Fibroblast of peridontal ligament (primary cell): ENCODE data around the gene TBC1D22A.
"Not testable (repeated sequence)": the region's sequence is repeated elsewhere in the genome, so short reads cannot be mapped to it uniquely, and the experiment has no call there.

Experiments
- DNase-seq: peaks from one replicate; pipeline ENCODE4 v3.0.0-alpha.2; 2010; ENCODE audit errors: extremely low read depth

Gene TBC1D22A

GRCh38 chr22:46762238-46763050 lies at the start of gene TBC1D22A:
Gene TBC1D22A, plus strand, starts transcription at chr22:46762650. Its CDS starts 137 bp downstream, at chr22:46762787.
- peak; percentile 88 for DNase-seq

- DNase-seq, result peak; percentile 38
Measured at GRCh38 chr22:46714550-46714949, 47.9 kb upstream of the TBC1D22A start.

GRCh38 chr22:46719921-46720320 lies 42.5 kb upstream of the TBC1D22A start:
- DNase-seq, result no peak

GRCh38 chr22:46721501-46722085 lies 40.9 kb upstream of the TBC1D22A start:
- no peak for DNase-seq

GRCh38 chr22:46723882-46724281 lies 38.6 kb upstream of the TBC1D22A start:
- no peak for DNase-seq

- DNase-seq, result no peak
Measured at GRCh38 chr22:46725096-46725495, 37.4 kb upstream of the TBC1D22A start.

GRCh38 chr22:46726066-46726985 lies 36.1 kb upstream of the TBC1D22A start:
- peak; percentile 23 for DNase-seq

GRCh38 chr22:46726986-46727317 lies 35.5 kb upstream of the TBC1D22A start:
- DNase-seq, result no peak

GRCh38 chr22:46727813-46728364 lies 34.6 kb upstream of the TBC1D22A start:
- DNase-seq, result no peak

- DNase-seq, result no peak
Measured at GRCh38 chr22:46728470-46728869, 34.0 kb upstream of the TBC1D22A start.

- no peak for DNase-seq
Measured at GRCh38 chr22:46730568-46731245, 31.7 kb upstream of the TBC1D22A start.

- DNase-seq, result no peak
Measured at GRCh38 chr22:46731246-46732040, 31.0 kb upstream of the TBC1D22A start.

GRCh38 chr22:46732041-46732379 lies 30.4 kb upstream of the TBC1D22A start:
- no peak for DNase-seq

GRCh38 chr22:46732513-46732912 lies 29.9 kb upstream of the TBC1D22A start:
- no peak for DNase-seq

GRCh38 chr22:46734213-46734722 lies 28.2 kb upstream of the TBC1D22A start:
- not testable (repeated sequence) for DNase-seq

GRCh38 chr22:46734830-46735453 lies 27.5 kb upstream of the TBC1D22A start:
- DNase-seq, result no peak

GRCh38 chr22:46735747-46736608 lies 26.5 kb upstream of the TBC1D22A start:
- DNase-seq, result no peak

- DNase-seq, result no peak
Measured at GRCh38 chr22:46736705-46737104, 25.7 kb upstream of the TBC1D22A start.
